GM12873 (cell line): Measurements from ENCODE around the gene FBXL19.

Experiments used
- CTCF ChIP-seq: IDR thresholded peaks from 2 replicates; pipeline ENCODE4 v1.5.1; 2012; ENCODE audit warnings: low read depth, mild to moderate bottlenecking, moderate library complexity, low read length, control low read depth; ENCODE audit not compliant: insufficient read depth; ENCODE audit errors: missing control alignments

Gene FBXL19

GRCh38 chr16:30958175-30959079 is 35.1 kb downstream of the FBXL19 start:
- TF ChIP-seq CTCF: no peak

GRCh38 chr16:30961384-30961783 is 38.0 kb downstream of the FBXL19 start:
- TF ChIP-seq CTCF: no peak

- TF ChIP-seq CTCF: no peak
Observed at GRCh38 chr16:30963925-30964511, 40.6 kb downstream of the FBXL19 start.

- TF ChIP-seq CTCF: no peak
Observed at GRCh38 chr16:30964574-30965226, 41.3 kb downstream of the FBXL19 start.

- no peak for TF ChIP-seq CTCF
Observed at GRCh38 chr16:30965436-30965835, 42.1 kb downstream of the FBXL19 start.

GRCh38 chr16:30966033-30966619 is 42.8 kb downstream of the FBXL19 start:
- no peak for TF ChIP-seq CTCF

GRCh38 chr16:30967795-30968194 is 44.4 kb downstream of the FBXL19 start:
- TF ChIP-seq CTCF: no peak
